GM23338 (cell line): ENCODE measurements around the gene ZNF587.
"Not testable (repeated sequence)": the region's sequence is repeated elsewhere in the genome, so short reads cannot be mapped to it uniquely, and the experiment has no call there.

Source experiments
- CREB1 ChIP-seq: fragments of 250-450 bp; sonication (Bioruptor Pico); IDR thresholded peaks from 2 replicates; pipeline ENCODE4 v1.5.0; 2020; ENCODE audit warnings: low read depth, mild to moderate bottlenecking, moderate library complexity
- EZH2 ChIP-seq: fragments of 200-600 bp; sonication (generic); IDR thresholded peaks from one replicate; pipeline ENCODE4 v1.8.0; 2017; ENCODE audit warnings: antibody characterized with exemption, mild to moderate bottlenecking, low read depth; ENCODE audit not compliant: unreplicated experiment
- EZH2phosphoT487 ChIP-seq: fragments of 200-600 bp; sonication (generic); IDR thresholded peaks from one replicate; pipeline ENCODE4 v1.8.1; 2018; ENCODE audit warnings: antibody characterized with exemption; ENCODE audit not compliant: unreplicated experiment
- JUNB ChIP-seq: IDR thresholded peaks from one replicate; pipeline ENCODE4 v1.6.1; 2016; ENCODE audit warnings: antibody characterized with exemption; ENCODE audit not compliant: unreplicated experiment
- NANOG ChIP-seq: IDR thresholded peaks from 2 replicates; pipeline ENCODE4 v1.6.1; 2016; ENCODE audit warnings: antibody characterized with exemption, borderline replicate concordance
- POLR2AphosphoS5 ChIP-seq: IDR thresholded peaks from 2 replicates; pipeline ENCODE4 v1.6.1; 2016; ENCODE audit warnings: antibody characterized with exemption, low read depth
- REST ChIP-seq: IDR thresholded peaks from one replicate; pipeline ENCODE4 v1.6.1; 2018; ENCODE audit warnings: antibody characterized with exemption; ENCODE audit not compliant: unreplicated experiment
- ZNF114 ChIP-seq: fragments of 250-450 bp; sonication (Bioruptor Pico); IDR thresholded peaks from 2 replicates; pipeline ENCODE4 v1.5.0; 2020; ENCODE audit warnings: mild to moderate bottlenecking, moderate library complexity
- TF ChIP-seq, protein P1 (sequence below), 2 experiments: fragments of 200-600 bp in 1 of 2; sonication (generic) in 1 of 2; conservative IDR thresholded peaks; 2 replicates each; pipeline versions ENCODE4 v1.5.1 to v1.6.1; 2016 to 2017; ENCODE audit warnings: antibody characterized with exemption in 2 of 2, low read depth in 2 of 2, mild to moderate bottlenecking in 2 of 2, moderate library complexity in 1 of 2

- TF ChIP-seq, protein P1, sequence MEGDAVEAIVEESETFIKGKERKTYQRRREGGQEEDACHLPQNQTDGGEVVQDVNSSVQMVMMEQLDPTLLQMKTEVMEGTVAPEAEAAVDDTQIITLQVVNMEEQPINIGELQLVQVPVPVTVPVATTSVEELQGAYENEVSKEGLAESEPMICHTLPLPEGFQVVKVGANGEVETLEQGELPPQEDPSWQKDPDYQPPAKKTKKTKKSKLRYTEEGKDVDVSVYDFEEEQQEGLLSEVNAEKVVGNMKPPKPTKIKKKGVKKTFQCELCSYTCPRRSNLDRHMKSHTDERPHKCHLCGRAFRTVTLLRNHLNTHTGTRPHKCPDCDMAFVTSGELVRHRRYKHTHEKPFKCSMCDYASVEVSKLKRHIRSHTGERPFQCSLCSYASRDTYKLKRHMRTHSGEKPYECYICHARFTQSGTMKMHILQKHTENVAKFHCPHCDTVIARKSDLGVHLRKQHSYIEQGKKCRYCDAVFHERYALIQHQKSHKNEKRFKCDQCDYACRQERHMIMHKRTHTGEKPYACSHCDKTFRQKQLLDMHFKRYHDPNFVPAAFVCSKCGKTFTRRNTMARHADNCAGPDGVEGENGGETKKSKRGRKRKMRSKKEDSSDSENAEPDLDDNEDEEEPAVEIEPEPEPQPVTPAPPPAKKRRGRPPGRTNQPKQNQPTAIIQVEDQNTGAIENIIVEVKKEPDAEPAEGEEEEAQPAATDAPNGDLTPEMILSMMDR (conservative IDR thresholded peaks at IDR 0.05; ENCODE audit: low read depth in 2 of 2), result not testable (repeated sequence)
- not testable (repeated sequence) for TF ChIP-seq REST; ZNF114 (CRISPR knock-in tag); POLR2AphosphoS5; EZH2; NANOG; JUNB; CREB1; EZH2phosphoT487
Measured at GRCh38 chr19:57873883-57874799, 24.5 kb downstream of the ZNF587 start.
